HepG2 (cell line): ENCODE measurements around the gene ZMYM3. TPM values are rescaled to one million over a fixed set of nuclear protein-coding genes. Genes with fewer than 3 reads are reported as not detected.

Source experiments
- EEA1 ChIP-seq: sonication (generic); formaldehyde crosslinking; IDR thresholded peaks from 2 replicates; pipeline ENCODE4 v1.5.1; 2020; ENCODE audit warnings: mild to moderate bottlenecking, missing genetic modification reagents, borderline replicate concordance
- ETS1 ChIP-seq: sonication (generic); formaldehyde crosslinking; IDR thresholded peaks from 2 replicates; pipeline ENCODE4 v1.4.0; 2020; ENCODE audit warnings: missing genetic modification reagents
- HNRNPLL ChIP-seq: fragments of 200-400 bp; formaldehyde crosslinking; IDR thresholded peaks from 2 replicates; pipeline ENCODE4 v1.6.1; 2017; ENCODE audit warnings: mild to moderate bottlenecking, low read depth, low read length; ENCODE audit not compliant: poor library complexity, severe bottlenecking
- IKZF5 ChIP-seq: IDR thresholded peaks from 2 replicates; pipeline ENCODE4 v1.6.1; 2018; ENCODE audit warnings: missing genetic modification reagents, mild to moderate bottlenecking, missing compliant biosample characterization
- PITX1 ChIP-seq: sonication (generic); formaldehyde crosslinking; IDR thresholded peaks from 2 replicates; pipeline ENCODE4 v1.5.1; 2020; ENCODE audit warnings: mild to moderate bottlenecking, missing genetic modification reagents
- RAD21 ChIP-seq: fragments of 450-650 bp; formaldehyde crosslinking; IDR thresholded peaks from 2 replicates; pipeline ENCODE4 v1.5.0; 2020; ENCODE audit warnings: mild to moderate bottlenecking
- RERE ChIP-seq: IDR thresholded peaks from 2 replicates; pipeline ENCODE4 v1.6.1; 2016; ENCODE audit warnings: low read depth, missing genetic modification reagents, missing compliant biosample characterization
- SIN3B ChIP-seq: fragments of 150-350 bp; IDR thresholded peaks from 2 replicates; pipeline ENCODE4 v1.6.1; 2014; ENCODE audit warnings: low read length
- SP5 ChIP-seq: IDR thresholded peaks from 2 replicates; pipeline ENCODE4 v1.6.1; 2016; ENCODE audit warnings: low read depth, borderline replicate concordance
- UBTF ChIP-seq: sonication (generic); formaldehyde crosslinking; IDR thresholded peaks from 2 replicates; pipeline ENCODE4 v1.4.0; 2020; ENCODE audit warnings: mild to moderate bottlenecking, missing genetic modification reagents
- ZNF557 ChIP-seq: sonication (generic); formaldehyde crosslinking; IDR thresholded peaks from 2 replicates; pipeline ENCODE4 v1.4.0; 2020; ENCODE audit warnings: missing genetic modification reagents
- ZNF704 ChIP-seq: sonication (generic); formaldehyde crosslinking; IDR thresholded peaks from 2 replicates; pipeline ENCODE4 v1.8.1; 2023; ENCODE audit warnings: mild to moderate bottlenecking, inconsistent platforms, moderate library complexity, missing genetic modification reagents, borderline replicate concordance
- ZNF747 ChIP-seq: sonication (generic); formaldehyde crosslinking; IDR thresholded peaks from 2 replicates; pipeline ENCODE4 v1.8.1; 2023; ENCODE audit warnings: missing genetic modification reagents, mild to moderate bottlenecking, borderline replicate concordance
- ZNF749 ChIP-seq: sonication (generic); formaldehyde crosslinking; IDR thresholded peaks from 2 replicates; pipeline ENCODE4 v1.8.0; 2022; ENCODE audit warnings: mild to moderate bottlenecking, missing genetic modification reagents, moderate library complexity, borderline replicate concordance
- ZNF777 ChIP-seq: sonication (generic); formaldehyde crosslinking; IDR thresholded peaks from 2 replicates; pipeline ENCODE4 v1.4.0; 2020; ENCODE audit warnings: missing genetic modification reagents
- ZNF780A ChIP-seq: sonication (generic); formaldehyde crosslinking; IDR thresholded peaks from 2 replicates; pipeline ENCODE4 v1.8.0; 2022; ENCODE audit warnings: mild to moderate bottlenecking, missing genetic modification reagents, moderate library complexity
- ZNF782 ChIP-seq: sonication (generic); formaldehyde crosslinking; IDR thresholded peaks from 2 replicates; pipeline ENCODE4 v1.4.0; 2020; ENCODE audit warnings: missing genetic modification reagents, mild to moderate bottlenecking, borderline replicate concordance
- polyA plus RNA-seq, 8 experiments: library from polyadenylated mRNA; depleted of rRNA in 3 of 8; stranded (reverse) in 7 of 8; unstranded in 1 of 8; fragments of >200 nt; fragmentation: Illumina TruSeq in 4 of 8; extraction: Trizol in 4 of 8; gene quantifications; 2 replicates each; pipeline versions ENCODE4 v1.2.1 to v1.2.3, GENCODE V29; 2011 to 2016; ENCODE audit warnings: low read depth in 4 of 8, missing spikeins in 1 of 8, mixed read lengths in 1 of 8; ENCODE audit not compliant: insufficient read depth in 1 of 8
- total RNA-seq, 5 experiments: library from RNA; depleted of rRNA; stranded (reverse); fragments of >200 nt; fragmentation: Illumina TruSeq; extraction: Trizol; gene quantifications; 2 replicates each; pipeline ENCODE4 v1.2.3, GENCODE V29; 2016; ENCODE audit warnings: low read depth in 1 of 5

ZMYM3 gene
- total and polyA plus RNA-seq, 2 of the 13 experiments (the other 11 are each of a cell fraction or from before 2014, with no cell fraction given), result 26.4 to 35.4 TPM

- TF ChIP-seq PITX1 (CRISPR knock-in tag) (0 out of 2 replicates have a peak, but pooled peaks have one; percentile 11), ZNF557 (CRISPR knock-in tag) (no peak), ZNF777 (CRISPR knock-in tag) (no peak), EEA1 (CRISPR knock-in tag) (no peak), SP5 (CRISPR knock-in tag) (0 out of 2 replicates have a peak, but pooled peaks have one; percentile 31), HNRNPLL (peak; percentile 29), ZNF704 (no peak), ZNF749 (no peak), RERE (no peak), ETS1 (CRISPR knock-in tag) (no peak), IKZF5 (CRISPR knock-in tag) (no peak), ZNF780A (CRISPR knock-in tag) (no peak), RAD21 (CRISPR knock-in tag) (no peak; the same call in 1 of the 2 replicates), SIN3B (no peak), ZNF782 (CRISPR knock-in tag) (no peak), ZNF747 (CRISPR knock-in tag) (no peak), UBTF (CRISPR knock-in tag) (no peak)
Measured at GRCh38 chrX:71254092-71254963, at the start of gene ZMYM3 (continued).
